Neuron (in vitro differentiated cells): Measurements from ENCODE around the gene COBL.

Experiments used
- H2AFZ ChIP-seq: one replicate; pipeline ENCODE4 v1.6.1; 2013; ENCODE audit warnings: low read depth, mild to moderate bottlenecking, inconsistent platforms, low read length, moderate library complexity
- H3K27me3 ChIP-seq: one replicate; pipeline ENCODE4 v1.6.1; 2013; ENCODE audit warnings: low read length; ENCODE audit not compliant: insufficient read depth
- H3K36me3 ChIP-seq: one replicate; pipeline ENCODE4 v1.6.1; 2013; ENCODE audit warnings: low read length; ENCODE audit not compliant: insufficient read depth
- H3K4me1 ChIP-seq: one replicate; pipeline ENCODE4 v1.6.1; 2013; ENCODE audit warnings: low read length; ENCODE audit not compliant: insufficient read depth
- H3K4me3 ChIP-seq: 2 replicates; pipeline ENCODE4 v1.5.1; 2013; ENCODE audit warnings: mild to moderate bottlenecking, low read length, moderate library complexity
- H3K9me3 ChIP-seq: one replicate; pipeline ENCODE4 v1.6.1; 2013; ENCODE audit warnings: low read length

COBL gene

GRCh38 chr7:51273360-51273759 is 43.2 kb downstream of the COBL start:
- Histone ChIP-seq H3K36me3 (no peaks in the 10 kb centered on the region), H3K9me3 (no peaks in the 10 kb centered on the region), H3K27me3 (peaks cover 3% of the 10 kb centered on the region), H3K4me1 (no peaks in the 10 kb centered on the region), H3K4me3 (no peak overlapping the region), H2AFZ (no peak overlapping the region)

GRCh38 chr7:51270965-51271364 is 45.6 kb downstream of the COBL start:
- no peak overlapping the region for H2AFZ ChIP-seq
- no peak overlapping the region for H3K4me3 ChIP-seq
- no peaks in the 10 kb centered on the region for H3K4me1 ChIP-seq
- no peaks in the 10 kb centered on the region for H3K27me3 ChIP-seq
- no peaks in the 10 kb centered on the region for H3K36me3 ChIP-seq
- no peaks in the 10 kb centered on the region for H3K9me3 ChIP-seq

- no peak overlapping the region for H2AFZ ChIP-seq
- H3K4me1 ChIP-seq, result no peaks in the 10 kb centered on the region
- H3K27me3 ChIP-seq, result no peaks in the 10 kb centered on the region
- no peaks in the 10 kb centered on the region for H3K9me3 ChIP-seq
- no peak overlapping the region for H3K4me3 ChIP-seq
- H3K36me3 ChIP-seq, result no peaks in the 10 kb centered on the region
These were observed 46.7 kb downstream of the COBL start for GRCh38 chr7:51269911-51270310.

- H3K36me3 ChIP-seq, result no peaks in the 10 kb centered on the region
- H3K4me1 ChIP-seq, result no peaks in the 10 kb centered on the region
- no peaks in the 10 kb centered on the region for H3K9me3 ChIP-seq
- no peaks in the 10 kb centered on the region for H3K27me3 ChIP-seq
- H3K4me3 ChIP-seq, result no peak overlapping the region
- H2AFZ ChIP-seq, result no peak overlapping the region
These were observed 47.3 kb downstream of the COBL start for GRCh38 chr7:51269321-51269720.

- Histone ChIP-seq H3K4me3 (no peak overlapping the region), H3K36me3 (no peaks in the 10 kb centered on the region), H3K4me1 (no peaks in the 10 kb centered on the region), H3K27me3 (no peaks in the 10 kb centered on the region), H3K9me3 (no peaks in the 10 kb centered on the region), H2AFZ (no peak overlapping the region)
These were observed 47.8 kb downstream of the COBL start for GRCh38 chr7:51268859-51269258.

- Histone ChIP-seq H3K4me3 (no peak overlapping the region), H3K4me1 (no peaks in the 10 kb centered on the region), H3K27me3 (no peaks in the 10 kb centered on the region), H2AFZ (no peak overlapping the region), H3K36me3 (no peaks in the 10 kb centered on the region), H3K9me3 (no peaks in the 10 kb centered on the region)
These were observed 49.4 kb downstream of the COBL start for GRCh38 chr7:51267169-51267568.

GRCh38 chr7:51265066-51265907 is 51.3 kb downstream of the COBL start:
- H3K9me3 ChIP-seq, result no peaks in the 10 kb centered on the region
- no peak overlapping the region for H2AFZ ChIP-seq
- H3K27me3 ChIP-seq, result no peaks in the 10 kb centered on the region
- H3K36me3 ChIP-seq, result no peaks in the 10 kb centered on the region
- no peaks in the 10 kb centered on the region for H3K4me1 ChIP-seq
- no peak overlapping the region for H3K4me3 ChIP-seq

- H3K27me3 ChIP-seq, result no peaks in the 10 kb centered on the region
- no peaks in the 10 kb centered on the region for H3K9me3 ChIP-seq
- no peaks in the 10 kb centered on the region for H3K36me3 ChIP-seq
- no peak overlapping the region for H2AFZ ChIP-seq
- H3K4me3 ChIP-seq, result no peak overlapping the region
- H3K4me1 ChIP-seq, result no peaks in the 10 kb centered on the region
These were observed 52.8 kb downstream of the COBL start for GRCh38 chr7:51263631-51264484.

GRCh38 chr7:51262796-51263531 is 53.6 kb downstream of the COBL start:
- no peak overlapping the region for H2AFZ ChIP-seq
- no peaks in the 10 kb centered on the region for H3K4me1 ChIP-seq
- no peak overlapping the region for H3K4me3 ChIP-seq
- no peaks in the 10 kb centered on the region for H3K27me3 ChIP-seq
- H3K9me3 ChIP-seq, result no peaks in the 10 kb centered on the region
- no peaks in the 10 kb centered on the region for H3K36me3 ChIP-seq

- Histone ChIP-seq H3K4me1 (no peaks in the 10 kb centered on the region), H2AFZ (no peak overlapping the region), H3K4me3 (no peak overlapping the region), H3K36me3 (no peaks in the 10 kb centered on the region), H3K27me3 (no peaks in the 10 kb centered on the region), H3K9me3 (no peaks in the 10 kb centered on the region)
These were observed 54.4 kb downstream of the COBL start for GRCh38 chr7:51261950-51262795.

- Histone ChIP-seq H3K4me3 (no peak overlapping the region), H2AFZ (no peak overlapping the region), H3K9me3 (no peaks in the 10 kb centered on the region), H3K36me3 (no peaks in the 10 kb centered on the region), H3K4me1 (peaks cover 2% of the 10 kb centered on the region), H3K27me3 (no peaks in the 10 kb centered on the region)
These were observed 55.3 kb downstream of the COBL start for GRCh38 chr7:51261117-51261835.

GRCh38 chr7:51260516-51260915 is 56.1 kb downstream of the COBL start:
- H2AFZ ChIP-seq, result no peak overlapping the region
- H3K27me3 ChIP-seq, result no peaks in the 10 kb centered on the region
- H3K36me3 ChIP-seq, result no peaks in the 10 kb centered on the region
- peaks cover 10% of the 10 kb centered on the region for H3K4me1 ChIP-seq
- H3K4me3 ChIP-seq, result no peak overlapping the region
- no peaks in the 10 kb centered on the region for H3K9me3 ChIP-seq
